ENCODE measurements around the gene SERPINE3.

Gene SERPINE3

GRCh38 chr13:51328488-51328887 is 11.0 kb upstream of the SERPINE3 start:
- DNase-seq (ENCODE audit: low spot score): no peak

GRCh38 chr13:51329606-51330005 is 9.9 kb upstream of the SERPINE3 start:
- DNase-seq (ENCODE audit: low spot score): no peak

GRCh38 chr13:51330791-51331190 is 8.7 kb upstream of the SERPINE3 start:
- no peak for DNase-seq (ENCODE audit: low spot score)

- DNase-seq (ENCODE audit: low spot score): no peak
Measured at GRCh38 chr13:51331354-51331861, 8.1 kb upstream of the SERPINE3 start.

- DNase-seq (ENCODE audit: low spot score): no peak
Measured at GRCh38 chr13:51332566-51333361, 6.7 kb upstream of the SERPINE3 start.

GRCh38 chr13:51333421-51333820 is 6.1 kb upstream of the SERPINE3 start:
- no peak for DNase-seq (ENCODE audit: low spot score)

- DNase-seq (ENCODE audit: low spot score): no peak
Measured at GRCh38 chr13:51333826-51334225, 5.7 kb upstream of the SERPINE3 start.

GRCh38 chr13:51336746-51337145 is 2.7 kb upstream of the SERPINE3 start:
- DNase-seq (ENCODE audit: low spot score): no peak

GRCh38 chr13:51339952-51340732 is 651 bp downstream of the SERPINE3 start:
- DNase-seq (ENCODE audit: low spot score): no peak

- no peak for DNase-seq (ENCODE audit: low spot score)
Measured at GRCh38 chr13:51341232-51341631, 1.7 kb downstream of the SERPINE3 start.

- DNase-seq (ENCODE audit: low spot score): no peak
Measured at GRCh38 chr13:51341791-51342190, 2.3 kb downstream of the SERPINE3 start.

- DNase-seq (ENCODE audit: low spot score): no peak
Measured at GRCh38 chr13:51342706-51343105, 3.2 kb downstream of the SERPINE3 start.

GRCh38 chr13:51343475-51343874 is 4.0 kb downstream of the SERPINE3 start:
- no peak for DNase-seq (ENCODE audit: low spot score)

- no peak for DNase-seq (ENCODE audit: low spot score)
Measured at GRCh38 chr13:51346397-51346796, 6.9 kb downstream of the SERPINE3 start.

- DNase-seq (ENCODE audit: low spot score): no peak
Measured at GRCh38 chr13:51347099-51347498, 7.6 kb downstream of the SERPINE3 start.

GRCh38 chr13:51348069-51348967 is 8.8 kb downstream of the SERPINE3 start:
- DNase-seq (ENCODE audit: low spot score): no peak

GRCh38 chr13:51349016-51349415 is 9.5 kb downstream of the SERPINE3 start:
- no peak for DNase-seq (ENCODE audit: low spot score)

- no peak for DNase-seq (ENCODE audit: low spot score)
Measured at GRCh38 chr13:51355217-51355616, 15.7 kb downstream of the SERPINE3 start.

GRCh38 chr13:51357928-51358595 is 18.6 kb downstream of the SERPINE3 start:
- no peak for DNase-seq (ENCODE audit: low spot score)

- no peak for DNase-seq (ENCODE audit: low spot score)
Measured at GRCh38 chr13:51359352-51359751, 19.9 kb downstream of the SERPINE3 start.

- DNase-seq (ENCODE audit: low spot score): no peak
Measured at GRCh38 chr13:51360489-51360888, 21.0 kb downstream of the SERPINE3 start.

- no peak for DNase-seq (ENCODE audit: low spot score)
Measured at GRCh38 chr13:51361106-51361505, 21.6 kb downstream of the SERPINE3 start.
